Measurements from ENCODE around the gene NFATC2IP.

The NFATC2IP gene

DNA sequence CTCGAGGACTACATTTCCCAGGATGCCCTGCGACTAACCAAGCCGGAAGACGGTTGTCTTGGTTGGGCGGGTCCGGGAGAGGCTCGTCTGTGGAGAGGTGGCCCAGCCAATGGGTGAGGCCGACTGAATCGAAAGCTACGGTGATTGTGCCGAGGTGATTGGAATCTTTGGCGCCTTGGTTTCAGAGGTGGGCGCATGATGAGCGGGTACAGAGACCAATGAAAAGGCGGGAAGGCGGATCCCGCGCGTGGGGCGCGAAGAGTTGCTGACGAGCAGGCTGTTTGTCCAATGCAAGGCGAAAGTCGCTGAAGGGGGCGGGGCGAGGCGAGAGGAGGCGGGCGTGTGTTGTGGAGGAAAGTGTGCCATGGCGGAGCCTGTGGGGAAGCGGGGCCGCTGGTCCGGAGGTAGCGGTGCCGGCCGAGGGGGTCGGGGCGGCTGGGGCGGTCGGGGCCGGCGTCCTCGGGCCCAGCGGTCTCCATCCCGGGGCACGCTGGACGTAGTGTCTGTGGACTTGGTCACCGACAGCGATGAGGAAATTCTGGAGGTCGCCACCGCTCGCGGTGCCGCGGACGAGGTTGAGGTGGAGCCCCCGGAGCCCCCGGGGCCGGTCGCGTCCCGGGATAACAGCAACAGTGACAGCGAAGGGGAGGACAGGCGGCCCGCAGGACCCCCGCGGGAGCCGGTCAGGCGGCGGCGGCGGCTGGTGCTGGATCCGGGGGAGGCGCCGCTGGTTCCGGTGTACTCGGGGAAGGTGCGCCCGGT is at the start of gene NFATC2IP:
NFATC2IP (plus strand) TSS at position 290 of the 762 bp plus-strand sequence; CDS start at position 365, 75 bp downstream.
- peak within 1 kb of the TSS; percentile 97 for H3K4me3 ChIP-seq (ENCODE audit: low read length)
- H2AFZ ChIP-seq (ENCODE audit: low read depth, low read length): peak within 1 kb of the TSS; percentile 64
- no peaks in the 10 kb centered on the region for H3K27me3 ChIP-seq (ENCODE audit: insufficient read depth, low read length)
- peaks cover 23% of the 10 kb centered on the region for H3K36me3 ChIP-seq (ENCODE audit: insufficient read depth, low read length)
- H3K9me3 ChIP-seq (ENCODE audit: low read length): no peaks in the 10 kb centered on the region
- peaks cover 13% of the 10 kb centered on the region for H3K4me1 ChIP-seq (ENCODE audit: insufficient read depth, low read length)

- Histone ChIP-seq H3K27me3 (ENCODE audit: insufficient read depth, low read length) (no peaks in the 10 kb centered on the region), H2AFZ (ENCODE audit: low read depth, low read length) (no peak overlapping the region)
Measured at GRCh38 chr16:28901862-28902261, 48.9 kb upstream of the NFATC2IP start.

DNA sequence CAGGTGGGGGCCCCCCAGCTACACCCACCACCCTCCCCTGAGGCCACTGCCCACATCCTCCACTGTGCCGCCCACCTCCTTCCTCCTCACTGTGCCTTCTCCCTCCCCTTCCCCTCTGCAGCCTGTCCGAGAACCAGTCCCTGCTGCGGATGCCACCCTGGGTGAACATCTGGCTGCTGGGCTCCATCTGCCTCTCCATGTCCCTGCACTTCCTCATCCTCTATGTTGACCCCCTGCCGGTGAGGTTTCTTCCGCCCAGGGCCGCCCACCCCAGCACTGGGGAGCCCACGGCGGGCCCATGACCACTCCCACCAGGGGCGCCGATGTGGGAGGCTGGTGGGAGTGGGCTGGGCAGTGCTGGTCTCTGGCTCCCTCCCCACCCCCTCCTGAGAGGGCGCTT is 47.8 kb upstream of the NFATC2IP start:
- no peak overlapping the region for H2AFZ ChIP-seq (ENCODE audit: low read depth, low read length)
- H3K27me3 ChIP-seq (ENCODE audit: insufficient read depth, low read length): no peaks in the 10 kb centered on the region
- H3K9me3 ChIP-seq (ENCODE audit: low read length): no peaks in the 10 kb centered on the region
- H3K4me1 ChIP-seq (ENCODE audit: insufficient read depth, low read length): peaks cover 4% of the 10 kb centered on the region
- H3K36me3 ChIP-seq (ENCODE audit: insufficient read depth, low read length): peaks cover 7% of the 10 kb centered on the region
- no peak overlapping the region for H3K4me3 ChIP-seq (ENCODE audit: low read length)

More at GRCh38 chr16:28901862-28902261, 48.9 kb upstream of the NFATC2IP start:
- H3K36me3 ChIP-seq (ENCODE audit: insufficient read depth, low read length): peaks cover 7% of the 10 kb centered on the region
- peaks cover 4% of the 10 kb centered on the region for H3K4me1 ChIP-seq (ENCODE audit: insufficient read depth, low read length)
- H3K9me3 ChIP-seq (ENCODE audit: low read length): no peaks in the 10 kb centered on the region
- H3K4me3 ChIP-seq (ENCODE audit: low read length): no peak overlapping the region

DNA sequence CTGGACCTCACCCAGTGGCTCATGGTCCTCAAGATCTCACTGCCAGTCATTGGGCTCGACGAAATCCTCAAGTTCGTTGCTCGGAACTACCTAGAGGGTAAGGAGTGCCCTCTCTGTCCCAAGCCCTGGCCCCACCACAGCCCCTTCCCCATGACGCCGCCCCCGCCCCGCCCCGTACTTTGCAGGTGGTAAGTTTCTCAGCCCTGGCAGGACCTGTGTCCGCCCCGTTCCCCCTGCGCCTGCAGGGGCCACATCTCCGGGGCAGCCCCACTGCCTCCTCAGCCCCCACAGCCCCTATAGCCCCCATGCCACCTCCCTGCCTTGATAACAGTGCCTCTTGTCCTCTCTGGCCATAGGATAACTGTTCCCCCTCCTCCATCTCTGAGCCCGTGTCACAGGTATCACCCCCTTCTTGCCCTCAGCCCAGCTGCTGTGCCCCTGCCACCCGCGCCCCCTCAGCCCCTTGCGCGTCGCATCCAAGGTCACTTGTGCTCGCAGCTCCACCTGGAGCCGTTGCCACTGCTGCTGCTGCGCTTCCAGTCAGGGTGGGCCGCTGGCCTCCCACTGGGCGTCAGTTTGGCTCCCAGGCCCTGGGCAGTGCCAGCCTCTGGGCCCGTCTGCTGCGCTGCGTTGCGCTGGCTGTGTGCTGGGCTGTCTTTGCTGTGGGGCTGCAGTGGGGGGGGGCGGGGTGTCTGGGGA is 47.2 kb upstream of the NFATC2IP start:
- peaks cover 7% of the 10 kb centered on the region for H3K36me3 ChIP-seq (ENCODE audit: insufficient read depth, low read length)
- no peak overlapping the region for H3K4me3 ChIP-seq (ENCODE audit: low read length)
- no peaks in the 10 kb centered on the region for H3K27me3 ChIP-seq (ENCODE audit: insufficient read depth, low read length)
- H3K9me3 ChIP-seq (ENCODE audit: low read length): no peaks in the 10 kb centered on the region
- no peak overlapping the region for H2AFZ ChIP-seq (ENCODE audit: low read depth, low read length)
- H3K4me1 ChIP-seq (ENCODE audit: insufficient read depth, low read length): peaks cover 4% of the 10 kb centered on the region

- Histone ChIP-seq H3K9me3 (ENCODE audit: low read length) (no peaks in the 10 kb centered on the region), H3K27me3 (ENCODE audit: insufficient read depth, low read length) (no peaks in the 10 kb centered on the region), H3K4me1 (ENCODE audit: insufficient read depth, low read length) (peaks cover 4% of the 10 kb centered on the region), H3K36me3 (ENCODE audit: insufficient read depth, low read length) (peaks cover 6% of the 10 kb centered on the region), H3K4me3 (ENCODE audit: low read length) (no peak overlapping the region), H2AFZ (ENCODE audit: low read depth, low read length) (no peak overlapping the region)
Measured at GRCh38 chr16:28904363-28904762, 46.4 kb upstream of the NFATC2IP start.

GRCh38 chr16:28904828-28905227 is 45.9 kb upstream of the NFATC2IP start:
- no peaks in the 10 kb centered on the region for H3K27me3 ChIP-seq (ENCODE audit: insufficient read depth, low read length)
- peaks cover 4% of the 10 kb centered on the region for H3K36me3 ChIP-seq (ENCODE audit: insufficient read depth, low read length)
- no peak overlapping the region for H2AFZ ChIP-seq (ENCODE audit: low read depth, low read length)
- H3K9me3 ChIP-seq (ENCODE audit: low read length): no peaks in the 10 kb centered on the region
- H3K4me1 ChIP-seq (ENCODE audit: insufficient read depth, low read length): peaks cover 4% of the 10 kb centered on the region
- H3K4me3 ChIP-seq (ENCODE audit: low read length): no peak overlapping the region

- Histone ChIP-seq H3K4me3 (ENCODE audit: low read length) (no peak overlapping the region), H3K36me3 (ENCODE audit: insufficient read depth, low read length) (peaks cover 4% of the 10 kb centered on the region), H2AFZ (ENCODE audit: low read depth, low read length) (no peak overlapping the region), H3K9me3 (ENCODE audit: low read length) (no peaks in the 10 kb centered on the region), H3K27me3 (ENCODE audit: insufficient read depth, low read length) (no peaks in the 10 kb centered on the region), H3K4me1 (ENCODE audit: insufficient read depth, low read length) (peaks cover 4% of the 10 kb centered on the region)
Measured at GRCh38 chr16:28905229-28905754, 45.4 kb upstream of the NFATC2IP start.

DNA sequence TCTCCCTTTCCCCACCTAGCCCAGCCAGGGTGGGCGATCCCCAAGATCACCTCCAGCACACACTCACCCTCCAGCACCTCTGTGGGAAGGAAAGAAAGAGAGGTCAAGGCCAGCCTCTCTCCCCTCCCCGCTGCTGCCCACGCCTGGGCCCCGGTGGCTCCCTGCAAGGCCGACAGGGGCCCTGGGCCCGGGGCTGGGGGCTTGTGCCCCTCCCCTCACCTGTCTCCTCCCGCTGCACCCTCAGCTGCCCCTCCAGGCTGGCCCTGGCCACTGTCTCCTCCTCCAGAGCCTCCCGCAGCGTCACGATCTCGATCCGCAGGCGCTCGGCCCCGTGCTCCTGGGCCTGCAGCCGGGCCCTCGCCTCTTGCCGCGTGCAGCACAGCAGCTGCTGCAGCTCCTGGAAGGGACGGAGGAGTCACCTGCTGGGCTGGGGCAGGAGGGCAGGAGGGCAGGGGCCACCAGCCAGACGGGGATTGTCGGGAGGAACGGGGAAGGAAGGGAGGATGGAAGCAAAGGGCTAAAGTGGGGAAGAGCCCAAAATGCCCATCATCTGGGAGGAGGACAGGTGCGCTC is 44.9 kb upstream of the NFATC2IP start:
- Histone ChIP-seq H3K4me3 (ENCODE audit: low read length) (no peak overlapping the region), H3K4me1 (ENCODE audit: insufficient read depth, low read length) (peaks cover 4% of the 10 kb centered on the region), H3K36me3 (ENCODE audit: insufficient read depth, low read length) (peaks cover 10% of the 10 kb centered on the region), H3K9me3 (ENCODE audit: low read length) (no peaks in the 10 kb centered on the region), H3K27me3 (ENCODE audit: insufficient read depth, low read length) (no peaks in the 10 kb centered on the region), H2AFZ (ENCODE audit: low read depth, low read length) (no peak overlapping the region)

DNA sequence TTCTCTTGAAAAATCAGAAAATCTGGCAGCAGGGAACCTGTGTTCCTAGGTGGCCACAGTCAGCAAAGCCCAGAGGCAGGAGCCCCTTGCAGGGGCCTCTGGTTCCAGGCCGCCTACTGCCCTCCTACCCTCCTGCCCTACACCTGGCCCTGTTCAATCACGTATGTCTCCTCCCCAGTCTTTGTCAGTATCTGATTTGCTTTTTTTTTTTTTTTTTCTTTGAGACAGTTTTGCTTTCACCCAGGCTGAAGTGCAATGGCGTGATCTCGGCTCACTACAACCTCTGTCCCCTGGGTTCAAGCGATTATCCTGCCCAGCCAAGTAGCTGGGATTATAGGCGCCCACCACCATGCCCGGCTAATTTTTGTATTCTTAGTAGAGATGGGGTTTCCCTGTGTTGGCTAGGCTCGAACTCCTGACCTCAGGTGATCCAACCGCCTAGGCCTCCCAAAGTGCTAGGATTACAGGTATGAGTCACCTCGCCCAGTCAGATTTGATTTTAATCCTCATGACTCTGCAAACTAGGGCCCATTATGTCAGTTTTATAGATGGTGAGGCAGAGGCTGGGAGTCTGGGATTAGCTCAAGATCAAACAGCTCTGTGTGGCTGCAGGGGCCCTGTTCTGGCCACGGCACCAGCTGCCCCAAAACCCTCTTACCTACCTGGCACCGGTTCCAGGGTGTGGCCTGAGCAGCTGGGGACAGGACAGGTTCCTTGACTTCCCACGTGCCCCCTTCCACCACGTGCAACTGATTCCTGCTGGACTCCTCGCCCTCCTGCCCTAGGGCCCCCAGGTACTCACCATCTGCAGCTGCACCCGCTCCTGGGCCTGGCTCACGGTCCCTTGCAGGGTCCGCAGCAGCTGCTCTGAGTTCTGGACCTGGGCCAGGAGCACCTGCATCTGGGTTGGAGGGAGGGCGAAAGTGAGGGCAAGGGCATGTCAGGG is 40.4 kb upstream of the NFATC2IP start:
- Histone ChIP-seq H3K36me3 (ENCODE audit: insufficient read depth, low read length) (peaks cover 15% of the 10 kb centered on the region), H2AFZ (ENCODE audit: low read depth, low read length) (no peak overlapping the region), H3K4me1 (ENCODE audit: insufficient read depth, low read length) (peaks cover 4% of the 10 kb centered on the region), H3K27me3 (ENCODE audit: insufficient read depth, low read length) (no peaks in the 10 kb centered on the region), H3K4me3 (ENCODE audit: low read length) (no peak overlapping the region), H3K9me3 (ENCODE audit: low read length) (no peaks in the 10 kb centered on the region)

- H3K27me3 ChIP-seq (ENCODE audit: insufficient read depth, low read length): no peaks in the 10 kb centered on the region
- peaks cover 28% of the 10 kb centered on the region for H3K36me3 ChIP-seq (ENCODE audit: insufficient read depth, low read length)
- H2AFZ ChIP-seq (ENCODE audit: low read depth, low read length): no peak overlapping the region
- H3K4me1 ChIP-seq (ENCODE audit: insufficient read depth, low read length): no peaks in the 10 kb centered on the region
- no peaks in the 10 kb centered on the region for H3K9me3 ChIP-seq (ENCODE audit: low read length)
- no peak overlapping the region for H3K4me3 ChIP-seq (ENCODE audit: low read length)
Measured at GRCh38 chr16:28912558-28912957, 38.2 kb upstream of the NFATC2IP start.

DNA sequence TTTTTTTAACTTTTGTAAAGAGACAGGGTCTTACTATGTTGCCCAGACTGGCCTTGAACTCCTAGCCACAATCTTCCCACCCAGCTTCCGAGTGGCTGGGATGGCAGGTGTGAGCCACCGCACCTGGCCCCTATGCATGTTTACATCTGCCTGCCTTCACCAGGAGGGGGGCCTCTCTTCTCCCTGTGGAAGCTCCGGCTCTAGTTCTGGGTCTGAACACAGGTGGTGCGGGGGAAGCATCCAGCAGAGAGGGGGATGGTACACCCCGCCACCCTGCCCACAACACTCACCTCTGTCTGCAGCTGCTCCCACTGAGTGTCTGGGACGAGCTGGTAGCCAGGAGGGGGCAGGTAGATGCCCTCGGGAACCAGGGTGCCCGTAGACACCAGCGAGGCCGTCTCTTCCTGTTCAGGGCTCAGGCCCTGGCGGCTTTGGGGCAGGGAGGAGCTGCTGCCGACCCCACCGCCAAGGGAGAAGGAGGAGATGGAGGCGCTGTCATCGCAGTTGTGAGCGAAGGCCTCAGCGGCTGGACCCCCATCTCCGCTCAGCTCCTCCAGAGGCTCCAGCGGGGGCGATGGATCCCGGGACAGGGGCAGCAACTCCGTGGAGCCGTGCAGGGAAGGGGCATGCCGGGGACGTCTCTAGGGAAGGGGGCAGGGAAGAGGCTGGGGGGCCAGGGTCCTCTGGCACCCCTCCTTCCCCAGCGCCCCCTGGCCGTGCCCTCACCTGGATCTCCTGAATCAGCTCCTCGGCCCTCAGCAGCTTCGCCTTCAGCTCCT is 36.6 kb upstream of the NFATC2IP start:
- no peak overlapping the region for H2AFZ ChIP-seq (ENCODE audit: low read depth, low read length)
- H3K4me1 ChIP-seq (ENCODE audit: insufficient read depth, low read length): no peaks in the 10 kb centered on the region
- H3K4me3 ChIP-seq (ENCODE audit: low read length): no peak overlapping the region
- no peaks in the 10 kb centered on the region for H3K27me3 ChIP-seq (ENCODE audit: insufficient read depth, low read length)
- H3K9me3 ChIP-seq (ENCODE audit: low read length): no peaks in the 10 kb centered on the region
- H3K36me3 ChIP-seq (ENCODE audit: insufficient read depth, low read length): peaks cover 32% of the 10 kb centered on the region

DNA sequence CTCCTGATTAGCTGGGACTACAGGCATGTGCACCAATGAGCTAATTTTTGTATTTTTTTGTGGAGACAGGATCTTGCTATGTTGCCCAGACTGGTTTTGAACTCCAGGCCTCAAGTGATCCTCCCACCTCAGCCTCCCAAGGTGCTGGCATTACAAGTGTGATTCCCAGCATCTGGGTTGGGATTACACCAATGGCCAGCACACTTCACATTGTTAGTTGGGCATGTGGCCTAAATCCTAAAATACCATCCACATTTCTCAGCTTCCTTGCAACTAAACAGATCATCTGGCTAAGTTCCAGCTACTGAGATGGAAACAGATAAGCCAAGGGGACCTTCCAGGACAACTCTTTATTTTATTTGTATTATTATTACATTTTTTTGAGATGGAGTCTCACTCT is 35.6 kb upstream of the NFATC2IP start:
- no peaks in the 10 kb centered on the region for H3K27me3 ChIP-seq (ENCODE audit: insufficient read depth, low read length)
- H3K36me3 ChIP-seq (ENCODE audit: insufficient read depth, low read length): peaks cover 32% of the 10 kb centered on the region
- H3K4me1 ChIP-seq (ENCODE audit: insufficient read depth, low read length): no peaks in the 10 kb centered on the region
- H3K4me3 ChIP-seq (ENCODE audit: low read length): no peak overlapping the region
- no peaks in the 10 kb centered on the region for H3K9me3 ChIP-seq (ENCODE audit: low read length)
- H2AFZ ChIP-seq (ENCODE audit: low read depth, low read length): no peak overlapping the region

Data from neuron (in vitro differentiated cells).